PFSK-1 (cell line): ENCODE results near the gene SPTBN4.

Experiments used
- FOXP2 ChIP-seq: optimal IDR thresholded peaks from 2 replicates; pipeline ENCODE3; 2011; ENCODE audit warnings: borderline replicate concordance, control low read depth, inconsistent platforms; ENCODE audit not compliant: insufficient read depth; ENCODE audit errors: extremely low read length, extremely low read depth
- POLR2AphosphoS5 ChIP-seq: IDR thresholded peaks from 2 replicates; pipeline ENCODE4 v1.6.1; 2012; ENCODE audit warnings: low read depth, mild to moderate bottlenecking, control low read depth, low read length, moderate library complexity
- REST ChIP-seq, 2 experiments: IDR thresholded peaks; 2 replicates each; pipeline versions ENCODE4 v1.6.1 to v1.8.0; 2011 to 2012; ENCODE audit warnings: low read depth in 2 of 2, low read length in 2 of 2, control low read depth in 1 of 2, inconsistent platforms in 1 of 2, mild to moderate bottlenecking in 1 of 2, moderate library complexity in 1 of 2; ENCODE audit not compliant: insufficient read depth in 1 of 2
- SIN3A ChIP-seq: IDR thresholded peaks from 2 replicates; pipeline ENCODE4 v1.6.1; 2012; ENCODE audit warnings: mild to moderate bottlenecking, low read length, moderate library complexity, borderline replicate concordance; ENCODE audit not compliant: insufficient read depth
- TAF1 ChIP-seq: IDR thresholded peaks from 2 replicates; pipeline ENCODE4 v1.6.1; 2012; ENCODE audit warnings: low read length, control low read depth, borderline replicate concordance; ENCODE audit not compliant: insufficient read depth

The SPTBN4 gene

DNA sequence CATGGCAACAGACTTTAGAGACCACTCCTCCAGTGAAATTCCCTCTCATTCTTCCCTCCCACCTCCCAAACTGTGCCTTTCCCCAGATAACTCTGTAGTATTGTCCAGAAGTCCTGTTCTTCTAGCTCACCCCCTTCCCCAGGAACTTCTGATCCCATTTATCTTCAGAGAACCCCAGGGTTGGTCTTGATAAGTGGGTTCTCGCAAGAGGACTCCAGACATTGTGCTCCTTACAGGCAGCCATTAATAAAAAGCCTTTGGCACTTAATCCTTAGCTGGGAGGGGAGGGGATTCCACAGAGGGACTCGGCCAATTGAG lies 136.2 kb downstream of the SPTBN4 start:
- no peak for TF ChIP-seq SIN3A
- TF ChIP-seq POLR2AphosphoS5, result no peak
- no peak for TF ChIP-seq REST (IDR thresholded peaks at IDR 0.05; ENCODE audit: insufficient read depth in 1 of 2, low read depth in 2 of 2, low read length in 2 of 2)
- no peak for TF ChIP-seq TAF1
- TF ChIP-seq FOXP2, result no peak

GRCh38 chr19:40603389-40604170 lies 136.8 kb downstream of the SPTBN4 start:
- TF ChIP-seq SIN3A, result peak; percentile 96; the same call in 1 of the 2 replicates
- TF ChIP-seq POLR2AphosphoS5, result no peak
- TF ChIP-seq REST (IDR thresholded peaks at IDR 0.05; ENCODE audit: insufficient read depth in 1 of 2, low read depth in 2 of 2, low read length in 2 of 2), result peak in 1 of 2 experiments; percentile 54; a peak in 1 of 4 replicates
- TF ChIP-seq FOXP2, result peak; percentile 97
- TF ChIP-seq TAF1, result peak; percentile 44; the same call in 1 of the 2 replicates

- TF ChIP-seq TAF1, result no peak
- TF ChIP-seq FOXP2, result no peak
- TF ChIP-seq SIN3A, result no peak
- TF ChIP-seq POLR2AphosphoS5, result no peak
- no peak for TF ChIP-seq REST (IDR thresholded peaks at IDR 0.05; ENCODE audit: insufficient read depth in 1 of 2, low read depth in 2 of 2, low read length in 2 of 2)
Measured at GRCh38 chr19:40604171-40604646, 137.4 kb downstream of the SPTBN4 start.

- TF ChIP-seq POLR2AphosphoS5 (no peak), SIN3A (no peak), TAF1 (no peak), FOXP2 (no peak), REST (IDR thresholded peaks at IDR 0.05; ENCODE audit: insufficient read depth in 1 of 2, low read depth in 2 of 2, low read length in 2 of 2) (no peak)
Measured at GRCh38 chr19:40604647-40605215, 137.9 kb downstream of the SPTBN4 start.
